ENCODE results near the gene MRPL34.
A peak's percentile ranks its signal among the peaks of the same experiment; 100 is the strongest.

The MRPL34 gene

DNA sequence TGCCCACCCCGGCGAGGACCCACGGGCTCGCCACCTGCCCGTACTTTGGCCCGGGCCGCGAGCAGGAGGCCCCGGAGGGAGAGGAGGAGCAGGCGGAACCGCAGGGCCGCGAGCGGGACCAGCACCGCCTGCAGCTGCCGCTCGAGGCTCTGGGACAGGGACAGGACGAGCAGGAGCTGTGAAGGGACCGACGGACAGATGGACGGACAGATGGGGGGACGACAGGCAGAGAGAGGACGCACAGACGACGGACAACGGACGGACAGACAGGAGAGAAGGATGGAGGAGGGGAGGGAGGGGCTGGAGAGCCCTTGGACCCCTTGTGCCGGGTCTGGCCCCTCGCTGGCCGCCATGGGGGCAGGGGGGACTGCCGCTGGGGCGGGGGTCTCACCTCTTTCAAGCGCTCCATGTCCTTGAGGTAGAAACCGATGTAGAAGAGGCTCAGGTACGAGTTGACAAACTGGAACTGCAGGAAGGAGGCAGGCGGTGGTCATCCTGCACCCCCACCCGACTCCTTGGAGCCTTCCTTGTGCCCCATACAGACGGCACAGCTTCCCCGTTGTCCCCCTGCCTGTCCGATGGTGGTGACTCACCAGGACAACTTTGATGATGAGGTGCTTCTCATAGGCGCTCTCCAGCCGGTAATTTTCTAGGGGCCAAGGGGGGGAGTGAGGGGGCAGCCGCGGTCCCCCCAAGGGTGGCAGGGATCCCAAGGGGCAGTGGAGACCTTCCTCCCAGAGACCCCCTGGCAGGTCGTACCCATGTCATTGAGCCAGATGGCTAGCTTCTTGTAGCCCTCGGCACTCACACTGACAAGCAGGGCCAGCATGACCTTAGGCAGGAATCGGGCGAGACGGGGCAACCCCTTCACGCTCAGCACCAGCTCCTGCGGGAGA lies 23.9 kb downstream of the MRPL34 start:
- no peak for DNase-seq

DNA sequence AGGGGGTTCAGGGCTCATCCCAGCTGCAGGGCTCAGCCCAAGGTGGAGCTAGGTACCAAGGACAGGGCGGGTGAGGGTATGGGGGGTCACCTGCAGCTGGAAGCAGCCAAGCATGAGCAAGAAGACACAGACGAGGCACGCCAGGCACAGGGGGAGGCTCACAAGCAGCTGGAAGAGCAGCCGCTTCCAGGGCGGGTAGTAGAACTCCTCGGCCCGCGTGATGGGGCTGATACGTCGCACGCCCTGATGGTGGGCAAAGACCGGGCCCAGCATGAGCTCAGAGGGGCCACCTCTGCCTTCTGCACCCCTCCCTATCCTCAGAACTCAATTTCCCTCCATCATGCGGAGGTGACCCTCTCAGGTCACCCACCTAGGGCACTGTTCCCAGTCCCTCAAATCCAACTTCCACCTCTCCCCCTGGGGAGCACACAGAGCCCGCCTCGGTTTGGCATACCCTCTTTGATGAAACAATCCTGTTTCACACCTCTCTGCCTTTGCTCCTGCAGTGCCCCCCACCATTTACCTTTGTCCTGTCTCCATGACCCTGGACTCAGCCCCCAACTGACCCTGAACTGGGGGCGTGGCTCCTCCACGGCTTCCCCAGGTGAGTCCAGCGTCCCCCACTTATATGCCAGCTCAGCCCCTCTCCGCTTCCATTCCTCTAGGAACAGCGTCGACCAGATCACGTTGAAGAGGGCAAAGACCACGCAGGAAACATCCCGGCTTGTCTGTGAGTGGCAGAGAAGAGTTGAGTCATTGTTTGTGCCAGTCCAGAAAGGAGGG lies 24.8 kb downstream of the MRPL34 start:
- DNase-seq, result no peak

DNA sequence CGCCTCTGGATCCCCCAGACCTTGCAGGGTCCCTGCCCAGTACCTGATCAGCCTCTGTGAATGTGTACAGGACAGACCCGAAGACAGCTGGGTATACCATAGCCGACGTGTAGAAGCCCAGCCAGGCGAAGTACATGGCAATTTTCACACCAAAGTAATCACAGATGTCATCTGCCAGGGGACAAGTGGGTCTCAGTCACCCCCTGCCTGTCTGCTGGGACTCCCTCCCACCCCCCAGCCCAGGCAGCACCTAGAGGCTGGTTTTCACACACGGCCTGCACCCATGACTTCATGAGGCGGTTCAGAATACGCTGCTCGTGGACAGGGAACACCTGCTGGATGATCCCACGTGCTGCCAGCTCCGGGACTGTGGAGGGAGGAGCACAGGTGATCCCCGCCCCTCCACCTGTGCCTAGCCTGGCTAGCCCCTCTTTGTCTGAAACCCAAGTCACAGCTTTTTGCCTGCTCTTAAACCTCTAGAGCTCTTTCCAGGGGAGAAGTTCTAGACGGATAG lies 25.4 kb downstream of the MRPL34 start:
- no peak for DNase-seq

DNA sequence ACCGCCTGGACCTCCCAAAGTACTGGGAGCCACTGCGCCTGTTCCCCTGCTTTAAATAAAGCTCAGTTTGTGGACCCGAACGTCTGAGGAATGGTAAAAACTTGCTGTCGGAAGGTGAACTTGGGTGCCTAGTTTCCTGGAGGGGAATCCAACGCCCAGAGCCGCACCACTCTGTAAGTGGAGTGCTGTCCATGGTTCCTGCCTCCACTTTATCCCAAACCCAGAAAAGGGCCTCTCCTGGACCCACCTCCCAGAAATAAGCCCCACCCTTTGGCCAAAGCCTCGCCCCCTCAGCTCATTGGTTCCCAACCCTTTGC lies 26.6 kb downstream of the MRPL34 start:
- no peak for DNase-seq

DNA sequence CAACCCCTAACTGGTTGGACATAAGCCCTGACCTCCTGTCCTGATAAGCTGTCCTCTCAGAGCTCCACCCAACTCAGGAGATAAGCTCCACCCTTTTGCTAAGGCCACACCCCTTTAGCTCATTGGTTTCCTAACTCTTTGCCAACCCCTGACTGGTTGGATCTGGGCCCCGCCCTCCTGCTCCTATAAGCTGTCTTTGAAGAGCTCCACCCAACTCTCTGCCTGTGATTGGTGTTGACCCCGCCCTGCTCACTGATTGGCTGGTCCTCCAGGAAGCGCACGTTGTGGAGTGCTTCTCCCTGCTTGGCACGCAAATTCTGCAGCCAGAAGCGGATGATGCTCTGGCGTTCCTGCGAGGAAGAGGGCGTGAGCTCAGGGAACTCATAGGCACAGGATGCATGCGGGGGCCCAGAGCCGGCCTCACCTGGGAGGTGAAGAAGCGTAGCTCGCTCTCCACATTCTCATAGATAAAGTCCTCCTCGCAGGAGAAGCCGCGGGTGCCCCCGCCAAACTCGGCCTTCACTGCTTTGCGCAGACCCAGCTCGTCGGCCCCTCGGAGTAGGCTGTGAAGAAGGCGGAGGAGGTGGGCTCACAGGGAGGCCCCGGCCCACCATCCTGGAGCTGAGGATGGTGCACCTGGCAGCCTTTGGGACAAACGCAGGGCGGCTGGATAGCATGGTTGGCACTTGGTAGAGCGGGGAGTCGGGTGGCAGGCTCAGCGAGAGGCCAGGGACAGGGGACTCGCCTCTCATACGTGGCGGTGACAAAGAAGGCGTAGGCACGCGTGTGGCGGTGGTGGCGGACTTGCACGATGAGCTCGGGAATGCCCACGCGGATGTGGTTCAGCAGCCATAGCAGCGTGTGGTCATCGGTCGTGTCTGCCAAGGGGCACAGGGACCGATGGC lies 27.3 kb downstream of the MRPL34 start:
- peak; percentile 59 to 63 for DNase-seq

DNA sequence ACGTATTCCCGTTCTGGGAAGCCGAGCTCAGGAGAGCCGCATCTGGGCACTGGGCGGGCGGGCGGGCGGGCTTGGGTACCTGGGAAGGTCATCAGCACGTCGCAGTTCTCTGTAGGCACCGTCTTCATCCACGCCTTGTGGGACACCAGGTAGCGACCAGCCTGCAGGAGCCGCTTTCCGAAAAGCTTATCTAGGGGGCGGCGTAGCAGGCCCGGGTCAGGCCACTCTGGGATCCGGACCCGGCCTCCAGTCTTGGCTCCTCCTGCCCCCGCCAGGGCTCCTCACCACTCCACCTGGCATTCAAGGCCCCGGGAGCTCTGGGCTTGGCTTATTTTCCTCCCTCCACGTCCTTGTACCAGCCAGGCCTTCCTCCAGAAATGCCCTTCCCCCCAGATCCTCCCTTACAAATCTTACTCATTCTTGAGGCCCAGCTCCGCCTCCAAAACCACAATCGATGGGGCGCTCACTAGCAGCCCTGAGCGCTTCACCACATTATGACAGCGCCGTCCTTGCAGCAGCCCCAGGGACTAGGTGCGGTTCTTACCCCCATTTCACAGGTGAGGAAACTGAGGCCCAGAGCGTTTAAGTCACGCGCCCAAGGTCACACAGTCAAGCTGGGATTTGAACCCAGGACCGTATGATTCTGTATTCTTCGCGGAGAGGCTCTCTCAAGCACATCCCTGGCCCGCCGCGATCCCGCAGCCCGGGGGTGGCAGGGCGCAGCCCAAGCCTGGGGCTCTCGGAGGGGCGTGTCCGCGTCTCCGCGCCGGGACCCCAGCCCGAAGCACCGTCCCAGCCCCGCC lies 28.1 kb downstream of the MRPL34 start:
- DNase-seq, result peak; percentile 59 to 68

DNA sequence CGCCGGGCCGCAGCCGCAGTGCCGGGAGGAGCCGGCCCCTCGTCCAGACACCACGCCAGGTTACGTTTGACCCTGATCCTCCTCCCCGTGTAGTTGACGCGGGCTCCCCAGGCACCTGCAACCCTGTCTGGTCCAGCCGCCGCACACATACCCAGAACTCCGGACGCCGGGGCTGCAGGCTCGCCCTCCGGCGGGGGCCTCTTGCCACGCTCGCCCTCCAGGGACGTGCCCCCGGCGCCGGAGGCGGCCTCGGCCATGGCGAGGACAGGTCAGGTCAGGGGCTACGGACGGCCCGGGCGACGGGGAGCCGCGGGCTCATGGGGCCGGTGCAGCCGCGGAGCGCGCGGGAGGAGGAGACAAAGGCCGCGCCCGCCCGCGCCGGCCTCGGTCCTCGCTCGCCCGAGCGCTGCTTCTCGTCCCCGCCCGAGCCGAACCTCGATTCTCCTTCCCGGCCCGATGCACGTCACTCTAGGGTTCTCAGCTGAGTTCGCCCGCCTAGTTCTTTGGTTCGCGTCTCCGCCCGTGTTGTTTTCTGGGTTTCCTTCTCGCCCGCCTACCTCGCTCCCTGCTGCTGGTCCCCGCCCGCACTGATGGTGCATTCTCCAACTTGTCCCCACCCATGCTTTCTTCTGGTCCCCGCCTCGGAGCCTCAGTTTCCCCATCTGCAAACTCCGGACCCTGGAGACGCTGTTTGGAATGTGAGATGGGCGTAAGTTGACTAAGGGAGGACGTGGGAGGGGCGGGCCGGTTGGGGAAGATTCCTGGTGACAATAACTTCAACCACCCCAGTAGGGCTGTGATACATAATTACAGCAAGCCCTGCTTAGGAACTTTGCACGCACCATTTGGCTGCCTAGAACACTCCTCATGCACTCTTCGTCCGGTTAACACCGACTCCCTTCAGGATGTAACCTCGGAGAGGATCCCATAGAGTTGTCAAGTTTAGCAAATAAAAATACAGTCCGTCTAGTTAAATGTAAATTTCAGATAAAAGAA lies 29.0 kb downstream of the MRPL34 start, which contains the start of gene ANO8:
ANO8 (minus strand) TSS at position 442 of the 996 bp plus-strand sequence; CDS start at position 257, 185 bp downstream.
- peak; percentile 93 to 99 for DNase-seq

DNA sequence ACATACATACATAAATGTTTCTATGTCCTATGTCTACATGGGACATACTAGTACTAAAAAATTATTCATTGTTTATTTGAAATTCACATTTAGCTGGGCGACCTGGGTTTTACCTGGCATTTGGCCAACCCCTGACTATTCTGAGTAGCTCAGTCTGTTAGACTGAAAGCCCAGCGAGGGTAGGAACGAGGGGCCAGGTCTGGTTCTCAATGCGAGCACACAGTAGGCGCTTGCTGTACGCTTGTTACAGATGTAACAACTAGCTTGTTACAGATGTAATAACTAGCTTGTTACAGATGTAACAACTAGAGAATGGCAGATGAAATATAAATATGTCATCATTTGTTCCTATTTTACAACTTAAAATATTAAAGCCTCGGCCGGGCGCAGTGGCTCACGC lies 29.9 kb downstream of the MRPL34 start:
- no peak for DNase-seq

DNA sequence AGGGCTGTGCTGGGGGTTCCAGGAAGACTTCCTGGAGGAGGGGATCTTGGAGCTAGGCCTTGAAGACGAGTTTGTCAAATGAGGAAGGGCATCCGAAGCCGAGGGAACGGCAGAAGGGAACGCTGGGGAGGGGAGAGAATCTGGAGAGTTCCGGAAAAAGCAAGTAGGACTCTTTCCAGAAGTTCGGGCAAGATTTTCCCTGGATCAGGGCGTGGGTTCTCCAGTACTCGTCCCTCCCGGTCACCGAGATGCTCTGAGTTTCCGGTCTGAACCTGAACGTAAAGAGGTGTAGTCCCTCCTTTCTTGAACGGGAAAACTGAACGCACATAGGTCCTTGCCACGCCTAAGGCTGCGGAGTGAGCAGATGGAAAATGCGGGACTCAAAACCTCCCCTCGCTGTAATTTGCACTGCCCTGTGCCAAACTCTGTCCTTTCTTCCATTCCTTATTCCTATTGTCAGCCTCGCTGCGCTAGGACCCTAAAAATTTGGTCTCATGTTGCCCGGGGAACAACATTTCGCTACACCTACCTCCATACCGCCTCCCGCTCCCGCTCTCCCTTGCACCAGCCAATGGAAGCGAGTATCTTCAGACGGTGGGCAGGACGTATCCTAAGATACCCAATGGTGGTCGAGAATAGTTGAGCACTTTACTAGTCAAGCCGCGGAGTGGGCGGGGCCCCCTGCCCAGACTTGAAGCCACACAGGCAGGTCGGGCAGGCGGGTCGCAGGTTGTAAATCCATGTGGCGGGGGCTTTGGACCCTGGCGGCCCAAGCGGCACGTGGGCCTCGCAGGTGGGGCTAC lies 31.4 kb downstream of the MRPL34 start, which contains the start of gene GTPBP3:
GTPBP3 (plus strand) TSS at position 682 of the 803 bp plus-strand sequence; CDS start at position 741, 59 bp downstream.
- DNase-seq, result peak; percentile 95 to 97

DNA sequence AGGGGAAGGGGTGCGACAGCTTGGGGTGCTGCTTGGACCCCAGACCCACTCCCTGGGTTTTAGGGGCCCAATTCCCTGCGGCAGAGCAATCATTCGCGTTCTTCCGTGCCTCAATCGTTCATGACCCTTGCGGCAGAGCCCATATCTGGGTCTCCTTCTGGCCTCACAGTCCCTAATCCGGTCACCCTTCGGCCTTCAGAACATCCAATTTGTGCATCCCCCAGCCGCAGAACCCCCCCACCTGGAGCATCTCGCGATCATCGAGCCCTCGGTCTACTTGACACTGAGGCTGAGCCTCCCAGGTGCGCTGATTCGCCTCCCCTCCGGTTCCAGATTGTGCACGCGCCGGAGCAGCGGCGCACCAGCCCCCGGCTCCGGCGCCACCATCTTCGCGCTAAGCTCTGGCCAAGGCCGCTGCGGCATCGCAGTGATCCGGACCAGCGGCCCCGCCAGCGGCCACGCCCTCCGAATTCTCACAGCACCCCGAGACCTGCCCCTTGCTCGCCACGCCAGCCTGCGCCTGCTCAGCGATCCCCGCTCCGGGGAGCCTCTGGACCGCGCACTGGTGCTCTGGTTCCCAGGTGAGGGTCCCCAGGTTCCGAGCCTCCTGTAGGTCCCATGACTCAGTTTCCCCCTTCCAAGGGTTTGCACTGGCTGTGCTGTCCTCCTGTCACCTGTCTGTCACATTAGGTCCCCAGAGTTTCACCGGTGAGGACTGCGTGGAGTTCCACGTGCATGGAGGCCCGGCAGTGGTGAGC lies 32.2 kb downstream of the MRPL34 start:
- DNase-seq, result no peak

DNA sequence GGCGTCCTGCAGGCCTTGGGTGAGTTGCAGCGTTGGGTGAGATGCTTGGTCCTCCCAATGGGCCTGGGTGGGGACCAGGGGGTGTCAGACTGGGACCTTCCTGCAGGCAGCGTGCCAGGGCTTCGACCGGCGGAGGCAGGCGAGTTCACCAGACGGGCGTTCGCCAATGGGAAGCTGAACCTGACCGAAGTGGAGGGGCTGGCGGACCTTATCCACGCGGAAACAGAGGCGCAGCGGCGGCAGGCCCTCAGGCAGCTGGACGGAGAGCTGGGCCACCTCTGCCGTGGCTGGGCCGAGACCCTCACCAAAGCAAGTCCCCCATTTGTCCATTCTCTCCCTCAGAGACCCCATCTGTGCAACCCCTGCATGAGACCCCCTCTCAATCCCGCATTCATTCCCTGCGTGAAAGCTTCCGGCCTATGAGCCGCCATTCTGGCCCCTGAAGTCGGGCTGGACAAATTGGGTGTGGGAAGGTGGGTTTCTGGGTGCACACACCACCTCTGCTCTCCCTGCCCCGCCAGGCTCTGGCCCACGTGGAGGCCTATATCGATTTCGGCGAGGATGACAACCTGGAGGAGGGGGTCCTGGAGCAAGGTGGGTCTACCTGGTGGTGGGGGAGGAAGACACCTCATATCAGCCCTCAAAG lies 32.9 kb downstream of the MRPL34 start:
- no peak for DNase-seq

DNA sequence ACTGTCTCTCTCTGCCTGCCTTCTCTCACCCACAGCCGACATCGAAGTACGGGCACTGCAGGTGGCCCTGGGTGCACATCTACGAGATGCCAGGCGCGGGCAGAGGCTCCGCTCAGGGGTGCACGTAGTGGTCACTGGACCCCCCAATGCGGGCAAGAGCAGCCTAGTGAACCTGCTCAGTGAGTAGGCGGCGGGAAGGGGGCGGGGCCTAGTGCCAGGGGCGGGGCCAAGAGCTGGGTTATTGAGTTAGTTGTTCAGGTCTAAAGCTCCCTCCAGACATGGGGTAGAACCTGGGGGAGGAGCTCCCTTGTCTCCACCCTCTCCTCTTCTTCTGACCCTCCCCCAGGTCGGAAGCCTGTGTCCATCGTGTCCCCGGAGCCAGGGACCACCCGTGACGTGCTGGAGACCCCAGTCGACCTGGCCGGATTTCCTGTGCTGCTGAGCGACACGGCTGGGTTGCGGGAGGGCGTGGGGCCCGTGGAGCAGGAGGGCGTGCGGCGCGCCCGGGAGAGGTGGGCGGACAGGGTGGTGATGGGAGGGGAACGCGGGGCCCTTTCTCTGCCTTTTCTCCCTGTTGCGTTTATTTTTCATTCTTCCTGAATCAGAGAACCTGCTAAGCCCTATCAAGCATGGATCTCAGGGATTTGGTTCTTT lies 33.5 kb downstream of the MRPL34 start:
- DNase-seq, result no peak

DNA sequence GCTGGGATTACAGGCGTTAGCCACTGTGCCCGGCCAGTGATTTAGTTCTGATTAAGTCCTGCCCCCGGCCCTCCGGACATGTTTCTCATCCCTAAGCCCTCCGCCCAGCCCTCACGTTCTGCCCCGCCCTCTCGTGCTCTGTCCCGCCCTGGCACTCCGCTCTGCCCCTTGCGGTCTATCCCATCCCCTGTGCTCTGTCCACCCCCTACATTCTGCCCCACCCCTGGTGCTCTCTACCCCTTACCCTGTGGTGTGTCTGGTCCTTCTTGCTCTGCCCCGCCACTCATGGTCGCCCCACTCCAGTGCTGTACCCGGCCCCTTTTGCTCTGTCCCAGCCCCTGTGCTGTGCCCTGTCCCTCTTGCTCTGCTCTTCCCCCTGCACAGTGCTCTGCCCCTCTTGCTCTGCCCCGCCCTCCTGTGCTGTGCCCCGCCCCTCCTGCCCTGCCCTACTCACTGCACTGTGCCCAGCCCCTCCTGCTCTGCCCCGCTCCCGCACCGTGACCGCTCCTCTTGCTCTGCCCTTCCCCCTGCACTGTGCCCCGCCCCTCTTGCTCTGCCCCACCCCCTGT lies 34.7 kb downstream of the MRPL34 start:
- DNase-seq, result no peak

DNA sequence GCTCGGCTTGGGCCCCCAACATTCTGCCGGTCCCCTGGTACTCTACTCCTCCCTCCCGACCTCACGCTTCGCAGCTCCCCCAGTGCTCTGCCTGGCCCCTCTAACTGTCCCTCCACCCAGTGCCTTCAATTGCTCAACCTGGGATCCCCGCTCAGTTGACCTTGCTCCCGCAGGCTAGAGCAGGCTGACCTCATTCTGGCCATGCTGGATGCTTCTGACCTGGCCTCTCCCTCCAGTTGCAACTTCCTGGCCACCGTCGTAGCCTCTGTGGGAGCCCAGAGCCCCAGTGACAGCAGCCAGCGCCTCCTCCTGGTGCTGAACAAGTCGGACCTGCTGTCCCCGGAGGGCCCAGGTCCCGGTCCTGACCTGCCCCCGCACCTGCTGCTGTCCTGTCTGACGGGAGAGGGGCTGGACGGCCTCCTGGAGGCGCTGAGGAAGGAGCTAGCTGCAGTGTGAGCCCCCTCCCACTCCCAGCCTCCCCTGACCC lies 35.2 kb downstream of the MRPL34 start:
- peak; percentile 31 to 42 for DNase-seq

DNA sequence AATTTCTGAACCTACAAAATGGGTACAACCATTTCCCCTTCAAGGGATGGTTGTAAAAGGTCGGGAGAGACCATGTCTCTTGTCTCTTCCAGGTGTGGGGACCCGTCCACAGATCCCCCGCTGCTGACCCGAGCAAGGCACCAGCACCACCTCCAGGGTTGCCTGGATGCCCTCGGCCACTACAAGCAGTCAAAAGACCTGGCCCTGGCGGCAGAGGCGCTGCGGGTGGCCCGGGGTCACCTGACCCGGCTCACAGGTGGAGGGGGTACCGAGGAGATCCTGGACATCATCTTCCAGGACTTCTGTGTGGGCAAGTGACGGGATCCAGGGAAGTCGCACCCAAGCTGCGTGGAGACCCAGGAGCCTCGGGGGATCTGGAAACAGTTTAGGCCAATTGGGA lies 35.7 kb downstream of the MRPL34 start:
- DNase-seq, result no peak

DNA sequence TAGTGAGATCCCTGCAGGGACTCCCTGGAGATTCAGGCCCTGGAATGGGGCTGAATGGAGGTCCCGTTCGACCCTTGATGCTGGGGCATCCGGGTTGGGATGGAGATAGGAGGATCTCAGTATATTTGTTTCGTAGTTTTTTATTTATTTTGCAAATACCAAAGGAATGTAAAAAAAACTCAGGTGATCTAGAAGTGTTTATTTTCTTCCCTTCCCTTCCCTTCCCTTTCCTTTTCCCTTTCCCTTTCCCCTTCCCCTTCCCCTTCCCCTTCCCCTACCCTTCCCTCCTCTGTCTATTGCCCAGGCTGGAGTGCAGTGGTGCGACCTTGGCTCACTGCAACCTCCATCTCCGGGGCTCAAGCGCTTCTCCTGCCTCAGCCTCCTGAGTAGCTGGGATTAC lies 36.2 kb downstream of the MRPL34 start:
- DNase-seq, result no peak

DNA sequence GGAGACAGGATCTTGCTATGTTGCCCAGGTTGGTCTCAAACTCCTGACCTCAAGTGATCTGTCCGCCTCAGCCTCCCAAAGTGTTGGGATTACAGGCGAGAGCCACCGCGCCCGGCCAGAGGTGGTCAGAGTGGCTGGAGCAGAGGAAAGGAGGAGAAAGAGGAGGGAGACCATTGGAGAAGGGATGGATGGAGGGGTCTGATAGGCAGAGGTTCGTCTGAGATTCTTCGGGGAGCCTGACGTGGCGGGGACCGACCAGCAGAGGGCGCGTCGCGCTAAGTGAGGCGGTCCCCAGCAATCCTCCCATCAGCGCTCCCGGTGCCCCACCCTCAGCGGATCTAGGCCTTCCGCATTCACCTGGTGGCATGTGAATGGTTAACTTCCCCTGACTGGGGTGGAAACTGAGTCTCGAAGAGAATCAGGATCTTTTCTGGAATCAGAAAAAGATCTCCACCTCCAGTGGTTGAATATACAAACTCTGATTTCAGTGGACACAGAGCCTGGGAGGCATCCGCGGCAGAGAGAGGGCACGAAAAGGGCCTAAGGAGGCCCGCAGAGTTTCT lies 40.5 kb downstream of the MRPL34 start:
- peak; percentile 43 to 87 for DNase-seq

Data from inflammatory macrophage treated with lipopolysaccharide for 1 hour (primary cell).